Right ventricle myocardium superior (tissue), 1 donor: ENCODE measurements around the gene CORIN. TPM values are rescaled to one million over a fixed set of nuclear protein-coding genes. Genes with fewer than 3 reads are reported as not detected.
"Not testable (repeated sequence)": the region's sequence is repeated elsewhere in the genome, so short reads cannot be mapped to it uniquely, and the experiment has no call there.

Source experiments
- ATAC-seq: fragments of 200-7000 bp; cut with Tn5 transposase; one replicate; pipeline ENCODE4 v1.9.1; 2020; ENCODE audit warnings: mild to moderate bottlenecking; ENCODE audit not compliant: poor library complexity
- DNase-seq: peaks from one replicate; pipeline ENCODE4 v3.0.0-alpha.2; 2020
- intact Hi-C: fragments of 100-400 bp; cut with DNase I; formaldehyde crosslinking; loops from one replicate; pipeline ENCODE4 v1.11.2; 2022
- total RNA-seq: library from RNA; stranded (reverse); fragmentation: NEBNext Ultra II Directional; extraction: Animal tissue kit (Norgen Biotek cat#: 25700); gene quantifications from one replicate; pipeline ENCODE4 v1.2.1, GENCODE V29; 2021
- donor health status: DM: no; HTN: yes; CAD: no; lungs with severe emphysema.

CORIN gene
- total RNA-seq, 1 donor from 2014 or later, result 65.0 TPM

DNA sequence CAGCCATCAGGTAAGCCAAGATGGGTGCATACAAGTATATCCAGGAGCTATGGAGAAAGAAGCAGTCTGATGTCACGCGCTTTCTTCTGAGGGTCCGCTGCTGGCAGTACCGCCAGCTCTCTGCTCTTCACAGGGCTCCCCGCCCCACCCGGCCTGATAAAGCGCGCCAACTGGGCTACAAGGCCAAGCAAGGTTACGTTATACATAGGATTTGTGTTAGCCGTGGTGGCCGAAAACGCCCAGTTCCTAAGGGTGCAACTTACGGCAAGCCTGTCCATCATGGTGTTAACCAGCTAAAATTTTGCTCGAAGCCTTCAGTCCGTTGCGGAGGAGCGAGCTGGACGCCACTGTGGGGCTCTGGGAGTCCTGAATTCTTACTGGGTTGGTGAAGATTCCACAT, 131.5 kb downstream of the CORIN start:
- DNase-seq, intact Hi-C loops, ATAC-seq: not testable (repeated sequence)

DNA sequence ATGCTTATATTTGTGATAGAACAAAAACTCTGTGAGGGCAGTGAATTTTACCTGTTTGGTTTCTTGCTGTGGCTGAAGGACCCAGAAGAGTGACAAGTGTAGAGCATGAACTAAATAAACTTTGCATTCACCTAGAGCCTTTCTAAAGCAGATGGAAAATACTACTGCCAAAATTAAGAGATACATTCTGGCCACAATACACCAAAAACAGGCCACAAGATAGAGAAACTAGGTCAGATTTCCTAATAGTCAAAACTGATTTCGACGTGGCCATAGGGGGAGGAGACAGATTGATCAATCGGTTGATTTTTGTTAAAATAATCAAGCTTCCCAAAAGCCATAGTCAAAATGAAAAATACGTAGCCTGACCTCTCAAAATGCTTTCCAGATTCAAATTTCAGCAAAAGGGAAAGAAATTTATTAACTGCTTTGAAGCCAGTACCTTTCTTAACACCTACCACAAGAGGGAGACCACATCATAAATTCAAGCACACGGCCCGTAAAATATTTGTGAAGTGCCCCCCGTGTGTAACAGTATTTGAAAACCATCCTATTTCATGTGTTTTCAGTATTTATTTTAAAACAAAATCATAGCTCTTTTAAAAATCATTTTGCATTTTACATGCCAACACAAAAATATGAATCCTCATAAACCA, 132.4 kb downstream of the CORIN start:
- intact Hi-C loops, result loop anchor here (2.0 kb wide), 1 partner anchor 131 kb away; no protein-coding TSS in a partner anchor
- peak; percentile 76 for ATAC-seq
- no peak for DNase-seq

DNA sequence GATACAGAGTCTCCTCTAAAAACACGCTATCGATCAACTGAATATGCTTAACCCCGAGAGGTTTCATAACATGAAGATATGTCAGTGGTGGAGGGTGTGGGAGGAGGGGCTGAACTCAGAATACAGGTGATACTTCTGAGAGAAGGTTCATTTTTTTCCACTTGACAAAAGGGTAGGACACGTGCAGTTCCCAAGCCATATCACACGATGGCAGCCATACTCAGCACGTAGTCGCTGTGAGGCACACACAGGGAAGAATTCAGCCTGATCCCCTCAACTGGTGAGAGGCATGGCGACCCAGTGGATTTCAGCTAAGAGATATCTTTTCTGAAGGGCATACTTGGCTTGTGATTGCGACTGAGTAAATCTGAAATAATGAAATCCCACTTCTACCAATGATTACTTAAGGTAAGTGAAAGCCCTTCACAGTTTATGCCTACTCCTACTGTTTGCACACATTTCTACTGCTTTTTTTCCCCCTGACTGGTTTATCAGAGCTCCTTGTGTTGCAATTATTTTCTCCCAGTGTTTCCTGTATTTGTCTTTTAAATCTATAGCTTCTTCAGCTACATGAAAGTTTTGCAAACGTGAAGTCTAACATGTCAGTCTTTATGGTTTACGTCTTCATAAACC, 133.1 kb downstream of the CORIN start:
- DNase-seq (no peak), ATAC-seq (peak; percentile 95)
- intact Hi-C loops, result loop anchor here (2.0 kb wide), 1 partner anchor 132 kb away; no protein-coding TSS in a partner anchor

DNA sequence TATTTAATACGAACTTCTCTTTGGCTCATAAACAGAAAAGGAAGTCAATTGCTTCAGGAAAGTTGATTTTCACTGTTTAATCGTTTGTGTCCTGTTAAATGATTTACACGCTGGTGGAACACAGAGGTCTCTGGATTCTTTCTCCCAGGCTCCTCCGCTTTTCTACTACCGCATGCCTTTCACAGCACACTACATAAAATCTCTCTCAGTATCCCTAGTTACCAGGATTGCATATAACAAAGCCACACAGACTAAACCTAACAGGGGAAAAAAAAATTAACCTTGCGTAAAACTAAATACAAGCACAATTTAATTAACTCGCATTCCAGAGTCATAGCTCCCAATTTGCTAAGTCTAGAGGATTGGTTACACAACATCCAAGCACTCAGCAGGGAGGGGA, 133.9 kb downstream of the CORIN start:
- intact Hi-C loops, result loop anchor here (2.0 kb wide), 1 partner anchor 133 kb away; no protein-coding TSS in a partner anchor
- no peak for DNase-seq

DNA sequence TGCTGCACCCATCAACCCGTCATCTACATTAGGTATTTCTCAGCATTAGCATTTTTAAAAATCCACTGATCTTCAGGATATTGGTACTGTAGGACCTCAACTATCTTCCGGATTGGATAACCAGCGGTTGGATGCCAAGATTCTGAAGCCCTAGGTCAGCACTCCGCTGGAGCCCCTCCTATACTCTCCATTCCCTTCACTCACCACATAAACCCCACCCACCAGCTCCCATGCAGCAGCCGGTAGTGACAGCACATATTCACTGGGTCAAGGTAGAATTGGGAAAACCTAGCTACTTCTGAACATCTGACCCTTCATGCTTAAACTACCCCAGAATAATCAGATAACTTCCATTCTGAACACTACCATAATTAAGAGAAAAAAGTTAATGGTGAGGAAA, 134.9 kb downstream of the CORIN start:
- DNase-seq (no peak), ATAC-seq (no peak)
- intact Hi-C loops, result no loop called here

More for the DNA sequence above, 133.9 kb downstream of the CORIN start:
- ATAC-seq, result no peak

DNA sequence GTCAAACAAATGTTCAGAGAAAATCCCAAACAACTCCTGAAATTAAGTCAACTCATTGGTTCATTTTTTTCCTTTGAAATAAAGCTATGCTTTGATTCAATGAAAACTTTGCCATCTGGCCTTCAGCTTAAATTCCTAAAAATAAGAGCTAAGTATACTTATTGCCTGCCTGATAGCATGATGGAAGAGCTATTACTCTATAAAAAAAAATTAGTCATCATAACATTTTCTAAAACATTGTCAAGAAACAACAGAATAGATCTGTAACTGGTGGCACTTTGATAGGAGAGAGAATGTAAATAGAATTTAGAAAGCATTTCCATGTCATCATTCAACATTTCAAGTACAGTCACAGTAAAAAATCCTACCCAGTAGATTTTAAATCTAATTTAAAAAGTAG, 136.6 kb downstream of the CORIN start:
- ATAC-seq (no peak), DNase-seq (no peak)
- intact Hi-C loops, result no loop called here

DNA sequence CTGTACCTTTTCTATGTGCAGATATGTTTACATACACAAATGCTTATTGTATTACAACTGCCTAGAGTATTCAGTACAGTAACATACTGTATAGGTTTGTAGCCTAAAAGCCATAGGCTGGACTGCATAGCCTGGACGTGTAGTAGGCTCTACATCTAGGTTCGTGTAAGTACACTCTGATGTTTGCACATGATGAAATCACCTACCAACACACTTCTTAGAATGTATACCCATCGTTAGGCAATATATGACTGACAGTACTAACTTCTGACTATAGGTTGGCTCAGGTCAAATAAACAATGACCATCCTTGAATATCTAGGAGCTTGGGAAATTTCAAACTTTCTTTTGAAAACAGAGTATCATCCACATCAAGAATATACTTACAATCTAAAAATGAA, 139.0 kb downstream of the CORIN start:
- ATAC-seq (no peak), DNase-seq (no peak)
- intact Hi-C loops, result no loop called here

DNA sequence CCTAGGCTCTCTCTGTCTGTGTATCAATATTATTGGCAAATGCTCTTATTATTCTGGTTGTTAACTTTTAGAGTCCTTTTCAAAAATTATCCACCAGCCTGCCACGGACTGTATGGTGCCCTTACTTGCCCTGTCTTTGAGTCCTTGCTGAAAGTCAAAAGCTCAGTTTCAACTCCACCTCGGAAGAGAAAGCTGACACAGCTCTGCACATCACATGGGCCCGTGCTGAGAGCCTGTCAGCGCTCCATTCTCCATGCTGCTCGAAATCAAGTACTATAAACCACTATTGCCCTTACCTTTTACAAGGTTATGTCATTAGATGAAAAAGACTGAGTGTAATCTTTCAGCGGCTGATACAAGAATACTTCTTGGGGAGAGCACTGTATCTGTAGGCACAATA, 141.0 kb downstream of the CORIN start:
- intact Hi-C loops, result no loop called here
- ATAC-seq, result peak; percentile 82
- no peak for DNase-seq

DNA sequence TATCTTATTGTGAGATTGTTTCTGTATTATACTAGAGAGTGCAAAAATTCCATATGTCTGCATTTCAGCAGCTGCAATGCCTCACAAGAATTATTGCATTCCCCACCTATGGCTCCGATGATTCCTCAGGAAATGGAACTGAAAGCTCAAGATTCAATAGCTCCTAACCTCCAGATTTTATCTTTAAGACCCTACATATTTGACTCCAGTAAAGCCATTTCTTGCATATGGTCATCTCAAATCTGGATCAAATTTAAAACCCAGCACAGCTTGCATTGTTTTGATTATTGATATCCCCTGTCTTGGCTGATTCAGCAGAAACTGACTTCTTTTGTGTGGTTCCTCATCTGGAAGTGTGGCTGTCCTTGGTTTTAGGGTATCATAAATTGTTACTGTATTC, 142.6 kb downstream of the CORIN start:
- intact Hi-C loops, result no loop called here
- ATAC-seq (no peak), DNase-seq (no peak)

DNA sequence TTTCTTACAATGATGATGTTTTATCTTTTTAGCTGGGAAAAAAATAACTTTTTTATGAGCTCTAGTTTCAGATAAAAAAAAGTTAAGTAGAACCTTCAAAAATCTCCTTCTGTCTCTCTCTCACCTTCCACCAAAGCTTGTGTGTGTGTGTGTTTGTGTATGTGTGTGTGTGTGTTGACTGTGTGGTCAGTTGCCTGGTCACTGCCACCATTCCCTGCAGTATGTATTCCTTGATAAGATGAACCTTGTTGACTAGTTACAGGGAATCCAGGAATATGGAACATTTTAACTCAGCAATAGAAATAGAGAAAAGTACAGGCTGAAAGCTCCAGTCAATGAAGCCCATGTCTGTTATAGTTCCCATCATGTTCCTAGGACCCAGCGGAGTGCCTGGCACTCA, 143.5 kb downstream of the CORIN start:
- intact Hi-C loops, result no loop called here
- ATAC-seq (no peak), DNase-seq (no peak)

DNA sequence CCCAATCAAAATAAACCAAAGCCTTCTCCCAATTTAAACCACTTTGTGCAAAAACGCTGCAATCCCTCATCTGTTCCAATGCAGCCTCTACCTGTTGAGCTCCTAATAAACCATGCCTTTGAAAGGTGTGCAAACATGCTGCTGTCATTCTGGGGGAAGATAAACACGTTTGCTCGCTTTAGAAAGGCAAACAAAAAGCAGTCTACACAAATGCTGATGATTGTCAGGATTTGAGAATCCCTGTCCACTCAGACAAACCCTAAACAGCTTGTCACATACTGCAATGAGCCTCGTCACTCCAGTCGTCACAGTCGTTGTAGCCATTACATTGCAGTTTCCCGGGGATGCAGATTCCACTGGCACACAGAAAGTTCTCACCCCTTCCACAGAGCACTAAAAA, 145.2 kb downstream of the CORIN start:
- intact Hi-C loops, result no loop called here
- no peak for ATAC-seq

DNA sequence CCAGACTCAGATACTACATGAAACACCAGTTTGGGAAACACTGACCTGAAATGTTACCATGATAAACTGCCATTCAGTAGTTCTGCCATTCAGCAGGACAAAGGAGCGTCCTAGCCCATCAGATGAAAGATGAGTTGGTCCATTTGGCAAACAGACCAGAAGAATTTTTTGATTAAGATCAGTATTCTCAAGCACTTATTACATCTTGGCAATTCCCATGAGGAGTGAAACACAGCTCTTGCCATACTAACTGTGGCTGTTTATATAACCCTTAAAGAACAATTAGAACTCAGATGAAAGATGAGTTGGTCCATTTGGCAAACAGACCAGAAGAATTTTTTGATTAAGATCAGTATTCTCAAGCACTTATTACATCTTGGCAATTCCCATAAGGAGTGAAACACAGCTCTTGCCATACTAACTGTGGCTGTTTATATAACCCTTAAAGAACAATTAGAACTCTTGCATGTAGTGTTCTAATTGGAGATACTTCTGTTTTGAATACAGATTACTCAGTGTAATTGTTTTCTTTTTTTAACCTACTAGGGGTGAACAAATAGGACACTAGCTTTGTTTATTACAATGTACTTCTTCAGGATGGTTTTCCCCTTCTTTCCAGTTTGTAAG, 146.0 kb downstream of the CORIN start:
- intact Hi-C loops, DNase-seq: not testable (repeated sequence)
- peak; percentile 13 for ATAC-seq

More for the DNA sequence above, 145.2 kb downstream of the CORIN start:
- DNase-seq, result no peak

DNA sequence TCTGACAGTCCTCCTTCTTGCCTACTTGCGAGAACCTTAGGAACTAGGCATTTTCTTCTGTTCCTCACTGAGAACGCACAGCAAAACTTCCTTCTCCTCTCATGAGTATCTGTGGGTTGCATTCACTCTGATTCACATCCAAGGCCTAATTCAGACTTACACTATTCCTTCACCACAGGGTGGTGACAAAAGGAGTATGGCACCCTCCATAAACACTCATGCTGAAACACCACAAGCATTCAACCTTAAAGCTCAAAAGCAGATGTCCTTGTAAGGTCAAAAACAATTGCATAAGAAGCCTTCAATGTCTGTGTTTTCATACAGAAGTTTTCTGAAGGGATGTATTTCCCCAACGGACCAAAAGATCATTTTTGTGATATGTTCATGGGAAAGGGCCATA, 147.3 kb downstream of the CORIN start:
- ATAC-seq (no peak), DNase-seq (no peak)
- intact Hi-C loops, result no loop called here

DNA sequence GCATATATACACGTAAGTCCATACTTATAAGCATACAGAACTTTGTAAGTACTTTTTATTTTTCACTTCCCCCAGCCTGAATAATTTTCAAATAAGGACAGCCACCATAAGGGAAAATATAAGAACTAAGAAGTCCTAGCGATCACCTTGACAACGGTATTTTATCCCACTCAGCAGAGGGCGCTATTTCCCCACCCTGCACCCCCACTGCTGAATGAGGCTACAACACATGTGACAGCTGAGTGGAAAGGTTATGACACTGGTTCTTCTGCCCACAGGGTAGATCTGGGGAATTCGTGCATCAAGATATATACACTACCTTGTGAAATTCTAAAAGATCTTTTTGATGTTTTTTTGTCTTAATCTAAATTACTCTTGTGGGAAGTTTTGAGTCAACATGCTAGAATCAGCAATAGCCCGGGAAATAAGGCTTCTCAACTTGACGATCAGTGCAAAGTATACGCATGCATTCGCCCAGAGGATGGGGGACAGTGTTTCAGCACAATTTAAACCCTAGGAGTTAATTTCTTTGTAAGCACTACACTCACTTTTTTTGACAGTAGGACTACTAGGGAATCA, 151.5 kb downstream of the CORIN start:
- ATAC-seq (peak; percentile 90), DNase-seq (peak; percentile 50)
- intact Hi-C loops, result no loop called here

DNA sequence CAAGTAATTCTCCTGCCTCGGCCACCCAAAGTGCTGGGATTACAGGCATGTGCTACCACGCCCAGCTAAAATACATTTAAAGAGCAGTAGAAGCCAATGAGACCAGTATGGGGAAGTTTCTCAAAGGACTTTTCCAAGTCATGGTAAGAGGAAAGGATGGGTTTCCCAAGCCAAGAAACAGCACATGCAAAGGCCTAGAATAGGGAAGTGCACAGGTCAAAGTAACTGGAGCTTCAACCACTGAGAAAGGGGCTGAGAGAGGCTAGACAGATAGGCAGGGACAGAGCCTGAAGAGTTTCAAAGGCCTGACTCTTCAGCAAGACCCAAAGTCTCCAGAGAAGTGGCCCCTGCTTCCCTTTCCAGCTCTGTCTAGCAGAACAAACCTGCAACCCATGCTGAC, 162.1 kb downstream of the CORIN start:
- no peak for DNase-seq
- intact Hi-C loops, result no loop called here
- ATAC-seq, result no peak

DNA sequence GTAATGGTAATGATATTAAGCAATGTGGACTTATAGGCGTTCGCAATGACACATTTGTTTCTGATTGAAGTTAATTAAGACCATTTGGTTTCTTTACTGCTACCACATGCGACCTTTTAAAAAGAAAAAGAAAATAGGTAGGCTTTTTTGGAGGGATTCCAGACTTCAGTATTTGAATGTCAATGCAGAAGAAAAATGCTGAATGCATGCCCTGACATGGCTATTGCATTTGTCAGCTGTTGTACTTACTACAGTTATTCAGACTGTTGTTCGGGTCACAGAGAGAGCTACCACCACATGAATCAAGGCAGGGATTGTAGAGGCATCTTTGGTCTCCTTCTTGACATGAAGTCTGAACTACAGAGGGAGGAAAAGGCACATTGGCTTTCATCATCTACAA, 163.7 kb downstream of the CORIN start:
- DNase-seq (no peak), ATAC-seq (no peak)
- intact Hi-C loops, result no loop called here

DNA sequence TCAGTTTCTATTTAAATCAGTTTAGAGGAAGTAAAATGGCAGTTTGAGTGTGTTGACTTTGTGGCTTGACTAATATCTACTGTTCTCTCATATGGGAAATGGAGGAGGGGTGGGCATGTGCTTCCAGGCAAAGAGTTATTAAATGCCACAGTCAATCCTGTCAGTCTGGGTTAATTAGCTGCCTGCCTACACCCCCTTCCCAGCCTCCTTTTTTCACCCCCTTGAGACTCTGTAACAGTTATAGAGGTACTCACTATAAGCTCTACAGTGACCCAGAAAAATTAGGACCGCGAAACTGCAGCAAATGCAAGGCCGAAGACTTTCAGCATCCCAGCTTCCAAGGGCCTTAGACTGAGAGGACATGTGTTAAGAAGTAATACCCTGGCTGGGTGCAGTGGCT, 165.2 kb downstream of the CORIN start:
- DNase-seq (no peak), ATAC-seq (no peak)
- intact Hi-C loops, result no loop called here

DNA sequence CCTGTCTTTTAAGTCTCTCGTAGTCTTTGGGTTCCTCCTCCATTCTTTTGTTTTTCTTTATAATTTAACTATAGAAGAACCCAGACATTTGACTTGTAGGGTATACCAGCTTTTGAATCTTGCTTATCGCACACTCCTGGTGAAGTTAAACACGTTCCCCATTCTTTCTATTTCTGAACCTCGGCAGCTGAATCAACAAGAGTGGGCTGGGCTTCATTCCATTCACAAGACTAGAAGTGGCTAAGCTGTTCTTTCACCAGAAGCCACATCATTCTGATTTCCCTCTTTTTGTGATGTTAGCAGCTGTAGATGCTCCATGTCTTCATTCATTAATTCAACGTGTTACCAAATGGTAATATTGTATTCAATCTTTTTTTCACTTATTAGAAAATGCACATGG, 167.9 kb downstream of the CORIN start:
- DNase-seq, result no peak
- no peak for ATAC-seq
- intact Hi-C loops, result loop anchor here (5.0 kb wide), 1 partner anchor 262 kb away; no protein-coding TSS in a partner anchor

DNA sequence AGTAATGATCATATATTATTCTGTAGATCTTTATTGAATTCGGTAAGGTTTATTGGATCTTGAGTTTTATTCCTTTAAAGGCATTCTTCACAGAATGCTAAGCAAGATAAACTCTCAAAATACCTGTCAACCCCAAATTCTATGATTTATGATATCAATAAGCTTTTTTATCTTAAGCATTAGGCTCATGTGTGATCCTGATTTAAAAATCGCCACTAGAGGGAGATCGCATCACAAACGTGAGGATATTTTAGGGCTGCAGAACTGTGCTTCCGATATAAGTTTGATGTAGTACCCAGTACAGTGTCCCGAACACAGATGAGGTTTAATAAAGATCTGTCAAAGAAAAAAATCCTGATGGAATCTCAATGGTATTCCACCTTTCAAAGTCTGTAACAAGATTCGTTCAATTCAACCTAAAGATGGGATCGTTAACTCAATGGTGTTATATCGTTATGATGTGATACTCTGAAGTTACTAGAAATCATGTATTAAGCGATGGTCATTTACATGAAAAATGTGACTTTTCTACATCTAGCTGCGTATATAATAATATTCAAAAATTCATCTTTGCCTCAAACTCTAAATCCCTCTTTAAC, 169.0 kb downstream of the CORIN start:
- intact Hi-C loops, result loop anchor here (5.0 kb wide), 1 partner anchor 263 kb away; no protein-coding TSS in a partner anchor
- ATAC-seq, result peak; percentile 80

More for the DNA sequence above, 169.0 kb downstream of the CORIN start:
- no peak for DNase-seq
